ENCODE measurements around the gene MYLK.

Gene MYLK

GRCh38 chr3:123584284-123584987, 299.7 kb downstream of the MYLK start:
- FAIRE-seq = no peak
- DNase-seq (ENCODE audit: insufficient read length, low spot score) = no peak

- FAIRE-seq (no peak), DNase-seq (ENCODE audit: insufficient read length, low spot score) (no peak)
Observed at GRCh38 chr3:123583561-123583960, 300.6 kb downstream of the MYLK start.

DNA sequence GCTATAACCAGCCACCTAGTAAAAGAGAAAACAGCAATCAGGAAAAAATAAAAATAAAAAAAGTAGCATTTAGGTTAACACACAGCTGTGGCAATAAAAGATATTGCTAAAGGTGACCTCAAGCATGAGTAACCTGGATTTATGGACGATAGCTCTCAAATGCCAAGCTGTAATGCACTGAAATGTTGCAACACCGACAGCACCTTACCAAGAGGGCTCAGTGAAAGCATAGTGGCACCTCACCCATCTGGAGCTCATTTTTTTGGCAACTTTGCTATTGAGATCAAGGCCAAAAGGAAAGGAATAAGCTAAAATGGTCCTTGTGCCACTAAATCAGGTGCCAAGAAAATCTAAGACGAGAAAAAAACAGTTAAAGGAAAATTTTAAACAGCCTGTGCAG, 301.8 kb downstream of the MYLK start:
- DNase-seq (ENCODE audit: insufficient read length, low spot score) (no peak), FAIRE-seq (no peak)

- FAIRE-seq (no peak), DNase-seq (ENCODE audit: insufficient read length, low spot score) (no peak)
Observed at GRCh38 chr3:123576122-123576521, 308.0 kb downstream of the MYLK start.

GRCh38 chr3:123571973-123572365, 312.2 kb downstream of the MYLK start:
- FAIRE-seq (no peak), DNase-seq (ENCODE audit: insufficient read length, low spot score) (no peak)

GRCh38 chr3:123571264-123571972, 312.7 kb downstream of the MYLK start:
- FAIRE-seq = no peak
- DNase-seq (ENCODE audit: insufficient read length, low spot score) = no peak

DNA sequence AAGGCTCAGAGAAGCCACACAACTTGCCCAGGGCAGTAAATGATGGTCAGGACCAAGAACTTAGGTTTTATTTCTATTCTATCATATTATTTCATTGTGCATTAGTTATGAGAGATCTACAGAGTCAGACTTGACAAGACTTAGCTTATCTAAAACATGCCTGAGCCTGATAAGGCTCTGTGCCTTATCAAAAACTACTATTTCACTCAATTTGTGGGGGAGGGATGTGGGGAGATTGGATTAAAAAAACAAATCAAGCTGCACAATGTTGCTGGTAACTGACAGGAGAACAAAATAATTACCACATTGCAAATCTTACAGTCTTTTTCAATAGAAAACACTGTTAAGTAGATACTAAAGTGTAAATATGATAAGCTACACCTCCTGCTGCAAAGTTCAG, 315.3 kb downstream of the MYLK start:
- FAIRE-seq = no peak

DNA sequence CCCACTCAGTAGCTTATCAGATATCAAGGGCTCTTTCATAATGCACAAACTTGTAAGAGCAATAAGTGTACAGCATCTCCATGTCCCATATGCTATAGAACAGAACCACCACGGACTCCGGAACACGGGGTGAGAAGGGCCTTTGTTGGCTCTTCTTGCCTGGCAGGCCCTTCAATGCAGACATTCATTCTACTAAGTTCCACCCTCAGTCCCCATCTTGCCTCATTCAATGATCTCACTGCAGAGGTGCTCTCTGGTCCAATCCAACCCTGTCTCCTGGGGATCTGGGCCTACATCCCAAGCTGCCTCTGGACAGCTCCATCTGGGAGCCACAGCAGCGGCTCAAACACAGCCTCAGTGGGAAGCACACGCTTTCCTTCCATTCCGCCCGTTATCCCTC, 316.1 kb downstream of the MYLK start:
- DNase-seq (ENCODE audit: insufficient read length, low spot score) = no peak
- FAIRE-seq = no peak

More for the DNA sequence above, 315.3 kb downstream of the MYLK start:
- DNase-seq (ENCODE audit: insufficient read length, low spot score) = no peak

- DNase-seq (ENCODE audit: insufficient read length, low spot score) (no peak), FAIRE-seq (no peak)
Observed at GRCh38 chr3:123564056-123564455, 320.1 kb downstream of the MYLK start.

DNA sequence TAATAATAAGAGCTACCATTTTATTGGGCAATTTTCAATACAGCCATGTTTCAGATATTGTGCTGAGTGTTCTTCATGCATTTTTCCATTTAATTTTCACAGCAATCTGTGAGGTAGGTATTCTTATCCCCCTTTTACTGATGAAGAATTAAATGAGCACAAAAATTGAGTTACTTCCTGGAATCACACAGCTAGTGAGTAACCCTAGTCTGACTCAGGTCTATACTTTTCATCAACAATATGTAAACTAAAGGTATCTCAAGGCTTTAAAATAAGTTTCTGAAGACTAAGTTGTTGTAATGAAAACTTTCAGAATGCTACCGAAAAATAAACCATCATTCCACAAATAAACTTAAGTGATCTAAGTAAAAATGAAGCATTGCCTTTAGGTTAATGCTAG, 321.6 kb downstream of the MYLK start:
- no peak for DNase-seq (ENCODE audit: insufficient read length, low spot score)
- no peak for FAIRE-seq

GRCh38 chr3:123561188-123561587, 322.9 kb downstream of the MYLK start:
- FAIRE-seq (no peak), DNase-seq (ENCODE audit: insufficient read length, low spot score) (no peak)

All from HTR-8/SVneo (cell line).